CD14-positive monocyte (primary cell): ENCODE results near the gene POLDIP2. TPM values are rescaled to one million over a fixed set of nuclear protein-coding genes. Genes with fewer than 3 reads are reported as not detected.

ENCODE experiments used
- DNase-seq, 3 donors: peaks; one replicate each; pipeline ENCODE4 v3.0.0-alpha.2; 2011 to 2022
- H2AFZ ChIP-seq: 2 replicates; pipeline ENCODE4 v1.6.0; 2012; ENCODE audit warnings: mild to moderate bottlenecking, low read depth, low read length, inconsistent platforms; ENCODE audit not compliant: insufficient read depth, poor library complexity, severe bottlenecking
- H3K27ac ChIP-seq, 2 donors: 1 replicate in 1 of 2; 2 replicates in 1 of 2; pipeline ENCODE4 v1.5.1; 2012 to 2013; ENCODE audit warnings: low read length in 2 of 2, control low read depth in 1 of 2, inconsistent platforms in 1 of 2, low read depth in 1 of 2, mild to moderate bottlenecking in 1 of 2
- H3K27me3 ChIP-seq, 2 donors: one replicate each; pipeline versions ENCODE4 v1.6.0 to v1.6.1; 2011 to 2013; ENCODE audit warnings: low read length in 2 of 2; ENCODE audit not compliant: control insufficient read depth in 2 of 2, insufficient read depth in 2 of 2
- H3K36me3 ChIP-seq, 2 donors: replicated peaks in 1 of 2; 1 replicate in 1 of 2; 2 replicates in 1 of 2; pipeline versions ENCODE4 v1.5.1 to v1.6.1; 2012 to 2013; ENCODE audit warnings: low read length in 2 of 2, control low read depth in 1 of 2, inconsistent platforms in 1 of 2, mild to moderate bottlenecking in 1 of 2; ENCODE audit not compliant: insufficient read depth in 2 of 2, control insufficient read depth in 1 of 2
- H3K4me1 ChIP-seq, 2 donors: 1 replicate in 1 of 2; 2 replicates in 1 of 2; pipeline versions ENCODE4 v1.5.1 to v1.6.1; 2012 to 2013; ENCODE audit warnings: low read length in 2 of 2, control low read depth in 1 of 2, inconsistent platforms in 1 of 2, mild to moderate bottlenecking in 1 of 2, moderate library complexity in 1 of 2; ENCODE audit not compliant: insufficient read depth in 2 of 2, control insufficient read depth in 1 of 2
- H3K4me2 ChIP-seq: replicated peaks from 2 replicates; pipeline ENCODE3; 2012; ENCODE audit warnings: low read length, moderate library complexity, mild to moderate bottlenecking; ENCODE audit not compliant: poor library complexity, severe bottlenecking; ENCODE audit errors: extremely low read depth
- H3K4me3 ChIP-seq, 3 experiments: fragments of 200-600 bp in 1 of 3; sonication (generic) in 1 of 3; replicated peaks in 1 of 3; 1 replicate in 2 of 3; 2 replicates in 1 of 3; pipeline ENCODE4 v1.5.1; 2011 to 2013; ENCODE audit warnings: low read length in 3 of 3, mild to moderate bottlenecking in 3 of 3, control low read depth in 2 of 3, low read depth in 2 of 3, inconsistent platforms in 1 of 3, moderate library complexity in 1 of 3
- H3K79me2 ChIP-seq: 2 replicates; pipeline ENCODE4 v1.6.0; 2012; ENCODE audit warnings: mild to moderate bottlenecking, control low read depth, inconsistent platforms, low read length, moderate library complexity; ENCODE audit not compliant: insufficient read depth
- H3K9ac ChIP-seq: 2 replicates; pipeline ENCODE4 v1.6.0; 2017; ENCODE audit warnings: low read length, mild to moderate bottlenecking; ENCODE audit not compliant: insufficient read depth, poor library complexity, severe bottlenecking
- H3K9me3 ChIP-seq, 2 donors: replicated peaks in 1 of 2; 1 replicate in 1 of 2; 2 replicates in 1 of 2; pipeline versions ENCODE4 v1.5.1 to v1.6.1; 2012 to 2013; ENCODE audit warnings: low read length in 2 of 2, control low read depth in 1 of 2; ENCODE audit not compliant: control insufficient read depth in 1 of 2, insufficient read depth in 1 of 2
- H4K20me1 ChIP-seq: 2 replicates; pipeline ENCODE4 v1.6.0; 2012; ENCODE audit warnings: mild to moderate bottlenecking, low read length, control low read depth, moderate library complexity; ENCODE audit not compliant: insufficient read depth
- H3K27ac Mint-ChIP-seq, 7 donors: one replicate each; pipeline ENCODE4 v1.8.0; 2020; ENCODE audit warnings: mild to moderate bottlenecking in 7 of 7, mixed read lengths in 7 of 7, moderate library complexity in 6 of 7, inconsistent platforms in 2 of 7
- H3K27me3 Mint-ChIP-seq, 3 donors: one replicate each; pipeline ENCODE4 v1.8.0; 2021 to 2022; ENCODE audit warnings: low read depth in 3 of 3, mild to moderate bottlenecking in 3 of 3, mixed read lengths in 3 of 3, moderate library complexity in 3 of 3, inconsistent platforms in 1 of 3
- H3K36me3 Mint-ChIP-seq, 2 donors: one replicate each; pipeline ENCODE4 v1.8.0; 2020; ENCODE audit warnings: mixed read lengths in 2 of 2, inconsistent platforms in 1 of 2, mild to moderate bottlenecking in 1 of 2
- H3K4me1 Mint-ChIP-seq: one replicate; pipeline ENCODE4 v1.8.0; 2020; ENCODE audit warnings: mild to moderate bottlenecking, mixed read lengths
- H3K4me3 Mint-ChIP-seq, 2 donors: one replicate each; pipeline ENCODE4 v1.8.0; 2020; ENCODE audit warnings: mild to moderate bottlenecking in 2 of 2, mixed read lengths in 2 of 2, moderate library complexity in 1 of 2
- H3K9me3 Mint-ChIP-seq, 7 donors: one replicate each; pipeline ENCODE4 v1.8.0; 2020 to 2022; ENCODE audit warnings: mixed read lengths in 7 of 7, mild to moderate bottlenecking in 6 of 7, moderate library complexity in 6 of 7, inconsistent platforms in 2 of 7
- WGBS: methylation state at CpG from one replicate; pipeline ENCODE4 v1.1.5; 2013; ENCODE audit warnings: missing lambda C conversion rate; ENCODE audit not compliant: insufficient coverage; 5-methylcytosine and 5-hydroxymethylcytosine counted together
- intact Hi-C, 2 donors: fragments of 100-400 bp; cut with micrococcal nuclease; formaldehyde crosslinking; loops; one replicate each; pipeline versions ENCODE4 v1.15.0 to v1.15.1; 2023
- polyA plus RNA-seq, 3 donors: library from polyadenylated mRNA; depleted of rRNA in 1 of 3; unstranded in 2 of 3; stranded (reverse) in 1 of 3; fragments of 300-500 nt in 2 of 3; fragments of >200 nt in 1 of 3; fragmentation: Illumina TruSeq in 2 of 3; gene quantifications; 1 replicate in 2 of 3; 2 replicates in 1 of 3; pipeline ENCODE4 v1.2.3, GENCODE V29; 2012 to 2021
- TF ChIP-seq, protein P1 (sequence below): fragments of 200-600 bp; IDR thresholded peaks from one replicate; pipeline ENCODE4 v1.8.0; 2022; ENCODE audit warnings: antibody characterized with exemption, mild to moderate bottlenecking

POLDIP2 gene
- polyA plus RNA-seq, 3 donors, result 31.5 to 76.9 (median 72.4) TPM

DNA sequence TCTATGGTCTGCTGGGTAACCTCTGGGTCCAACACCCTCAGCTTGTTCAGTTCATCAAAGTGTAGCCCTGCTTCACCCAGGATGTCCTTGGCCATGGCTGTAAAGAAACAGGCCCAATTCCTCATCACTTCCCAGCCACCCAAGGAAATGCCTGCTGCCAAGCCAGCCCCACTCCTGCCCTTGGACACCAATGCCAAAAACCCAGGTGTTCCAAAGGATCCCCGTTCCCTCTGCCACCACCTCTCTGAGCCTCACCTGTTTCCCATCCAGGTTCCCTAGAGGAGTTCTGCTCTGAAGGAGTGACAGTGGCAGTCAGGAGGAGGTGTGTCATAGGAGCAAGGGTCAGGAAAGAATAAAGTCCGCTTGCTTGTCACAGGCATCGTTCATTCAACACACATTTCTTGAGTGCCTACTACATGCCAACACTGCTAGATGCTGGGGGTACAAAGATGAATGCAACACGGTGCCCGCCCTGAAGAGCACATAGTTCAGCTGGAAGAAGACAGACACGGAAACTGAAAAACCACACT lies 25.4 kb downstream of the POLDIP2 start:
- H3K36me3 Mint-ChIP-seq, result peaks cover 41 to 56% of the 10 kb centered on the region in 2 donors
- H3K9me3 Mint-ChIP-seq, result no peaks in the 10 kb centered on the region
- Histone ChIP-seq H3K4me3 (no peak overlapping the region), H3K9me3 (no peaks in the 10 kb centered on the region), H4K20me1 (no peaks in the 10 kb centered on the region), H3K27me3 (no peaks in the 10 kb centered on the region), H3K4me1 (peaks cover 31 to 36% of the 10 kb centered on the region in 2 donors), H2AFZ (no peak overlapping the region), H3K27ac (peak overlapping the region in 1 of 2 donors; percentile 96), H3K79me2 (peaks cover 53% of the 10 kb centered on the region), H3K36me3 (peaks cover 42 to 55% of the 10 kb centered on the region in 2 donors), H3K4me2 (no peak overlapping the region), H3K9ac (no peak overlapping the region)
- peaks cover 0 to 1% (median 0%) of the 10 kb centered on the region in 3 donors for H3K27me3 Mint-ChIP-seq
- no peak overlapping the region for H3K4me3 Mint-ChIP-seq
- no CpG with 5 or more reads among the region's 6 CpGs for WGBS
- peaks cover 35% of the 10 kb centered on the region for H3K4me1 Mint-ChIP-seq
- H3K27ac Mint-ChIP-seq, result peak overlapping the region in 3 of 7 donors; percentile 3 to 69 (median 25)
- intact Hi-C loops, result loop anchor here in 1 of 2 donors (10.0 kb wide), 2 partner anchors 243 to 287 kb away; partner anchors contain the start of genes ALDOC, NLK and PIGS
- DNase-seq, result no peak
- TF ChIP-seq, protein P1, sequence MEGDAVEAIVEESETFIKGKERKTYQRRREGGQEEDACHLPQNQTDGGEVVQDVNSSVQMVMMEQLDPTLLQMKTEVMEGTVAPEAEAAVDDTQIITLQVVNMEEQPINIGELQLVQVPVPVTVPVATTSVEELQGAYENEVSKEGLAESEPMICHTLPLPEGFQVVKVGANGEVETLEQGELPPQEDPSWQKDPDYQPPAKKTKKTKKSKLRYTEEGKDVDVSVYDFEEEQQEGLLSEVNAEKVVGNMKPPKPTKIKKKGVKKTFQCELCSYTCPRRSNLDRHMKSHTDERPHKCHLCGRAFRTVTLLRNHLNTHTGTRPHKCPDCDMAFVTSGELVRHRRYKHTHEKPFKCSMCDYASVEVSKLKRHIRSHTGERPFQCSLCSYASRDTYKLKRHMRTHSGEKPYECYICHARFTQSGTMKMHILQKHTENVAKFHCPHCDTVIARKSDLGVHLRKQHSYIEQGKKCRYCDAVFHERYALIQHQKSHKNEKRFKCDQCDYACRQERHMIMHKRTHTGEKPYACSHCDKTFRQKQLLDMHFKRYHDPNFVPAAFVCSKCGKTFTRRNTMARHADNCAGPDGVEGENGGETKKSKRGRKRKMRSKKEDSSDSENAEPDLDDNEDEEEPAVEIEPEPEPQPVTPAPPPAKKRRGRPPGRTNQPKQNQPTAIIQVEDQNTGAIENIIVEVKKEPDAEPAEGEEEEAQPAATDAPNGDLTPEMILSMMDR, result no peak

DNA sequence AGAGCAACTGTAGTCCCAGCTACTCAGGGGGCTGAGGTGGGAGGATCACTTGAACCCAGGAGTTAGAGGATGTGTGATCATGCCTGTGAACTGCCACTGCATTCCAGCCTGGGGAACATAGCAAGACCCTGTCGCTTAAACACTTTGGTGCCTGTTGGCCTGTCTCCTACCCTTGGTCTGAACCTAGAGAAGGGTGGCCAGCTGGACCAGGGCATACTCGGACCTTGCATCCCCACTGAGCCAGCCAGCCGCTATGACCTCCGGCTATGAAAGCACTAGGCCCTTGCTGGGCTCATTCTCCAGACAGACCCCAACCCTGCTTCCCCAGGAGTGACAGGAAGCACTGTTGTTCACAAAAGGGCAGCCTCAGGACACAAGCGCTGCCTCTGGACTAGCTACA lies 26.7 kb downstream of the POLDIP2 start:
- 97% methylated on average over 5 of the region's 5 CpGs for WGBS

More for the DNA sequence above, 26.7 kb downstream of the POLDIP2 start:
- no peaks in the 10 kb centered on the region for H4K20me1 ChIP-seq
- no peak overlapping the region for H2AFZ ChIP-seq
- no peak overlapping the region for H3K9ac ChIP-seq
- Mint-ChIP-seq H3K27me3 (peaks cover 0 to 1% (median 0%) of the 10 kb centered on the region in 3 donors), H3K4me3 (no peak overlapping the region), H3K27ac (peak overlapping the region in 1 of 7 donors; percentile 76), H3K36me3 (peaks cover 51 to 68% of the 10 kb centered on the region in 2 donors), H3K4me1 (peaks cover 25% of the 10 kb centered on the region), H3K9me3 (no peaks in the 10 kb centered on the region)
- no peaks in the 10 kb centered on the region for H3K27me3 ChIP-seq
- H3K27ac ChIP-seq, result peak overlapping the region in 1 of 2 donors; percentile 96
- peaks cover 21 to 23% of the 10 kb centered on the region in 2 donors for H3K4me1 ChIP-seq
- peaks cover 42 to 67% of the 10 kb centered on the region in 2 donors for H3K36me3 ChIP-seq
- intact Hi-C loops, result loop anchor here in 1 of 2 donors (10.0 kb wide), 2 partner anchors 244 to 286 kb away; partner anchors contain the start of genes ALDOC, NLK and PIGS
- H3K9me3 ChIP-seq, result no peaks in the 10 kb centered on the region
- no peak overlapping the region for H3K4me3 ChIP-seq
- DNase-seq, result no peak
- TF ChIP-seq, protein P1, result no peak
- H3K4me2 ChIP-seq, result no peak overlapping the region
- H3K79me2 ChIP-seq, result peaks cover 40% of the 10 kb centered on the region
